Measurements from ENCODE around the gene CTNS. TPM values are rescaled to one million over a fixed set of nuclear protein-coding genes. Genes with fewer than 3 reads are reported as not detected.
A peak's percentile ranks its signal among the peaks of the same experiment; 100 is the strongest.

CTNS gene
- total RNA-seq, 1 donor = 25.9 TPM

DNA sequence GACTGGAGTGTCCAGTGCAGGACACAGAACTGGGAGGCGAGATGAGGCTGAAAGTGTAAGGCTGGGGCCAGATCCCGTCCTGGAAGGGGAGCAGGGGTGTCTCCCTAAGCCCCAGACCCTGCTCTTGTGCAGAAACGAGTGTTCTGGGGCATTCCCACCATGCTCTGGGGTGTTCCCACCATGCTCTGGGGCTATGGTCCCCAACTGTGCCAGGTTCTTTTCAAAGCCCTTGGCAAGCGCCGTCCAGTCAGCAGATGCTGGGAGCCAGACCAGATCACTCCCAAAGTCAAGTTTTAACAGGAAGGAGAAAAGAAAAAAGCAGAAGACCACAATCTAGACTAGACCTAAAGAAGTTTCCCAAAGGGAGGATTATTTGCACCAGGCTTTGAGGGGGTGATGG is 29.3 kb downstream of the CTNS start:
- TF ChIP-seq, protein P1, sequence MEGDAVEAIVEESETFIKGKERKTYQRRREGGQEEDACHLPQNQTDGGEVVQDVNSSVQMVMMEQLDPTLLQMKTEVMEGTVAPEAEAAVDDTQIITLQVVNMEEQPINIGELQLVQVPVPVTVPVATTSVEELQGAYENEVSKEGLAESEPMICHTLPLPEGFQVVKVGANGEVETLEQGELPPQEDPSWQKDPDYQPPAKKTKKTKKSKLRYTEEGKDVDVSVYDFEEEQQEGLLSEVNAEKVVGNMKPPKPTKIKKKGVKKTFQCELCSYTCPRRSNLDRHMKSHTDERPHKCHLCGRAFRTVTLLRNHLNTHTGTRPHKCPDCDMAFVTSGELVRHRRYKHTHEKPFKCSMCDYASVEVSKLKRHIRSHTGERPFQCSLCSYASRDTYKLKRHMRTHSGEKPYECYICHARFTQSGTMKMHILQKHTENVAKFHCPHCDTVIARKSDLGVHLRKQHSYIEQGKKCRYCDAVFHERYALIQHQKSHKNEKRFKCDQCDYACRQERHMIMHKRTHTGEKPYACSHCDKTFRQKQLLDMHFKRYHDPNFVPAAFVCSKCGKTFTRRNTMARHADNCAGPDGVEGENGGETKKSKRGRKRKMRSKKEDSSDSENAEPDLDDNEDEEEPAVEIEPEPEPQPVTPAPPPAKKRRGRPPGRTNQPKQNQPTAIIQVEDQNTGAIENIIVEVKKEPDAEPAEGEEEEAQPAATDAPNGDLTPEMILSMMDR (IDR thresholded peaks at IDR 0.05; ENCODE audit: insufficient read depth, low read depth, low read length) = no peak
- DNase-seq (ENCODE audit: low read depth) = no peak
- no peak overlapping the region for H3K4me3 ChIP-seq (ENCODE audit: low read depth, low read length)

DNA sequence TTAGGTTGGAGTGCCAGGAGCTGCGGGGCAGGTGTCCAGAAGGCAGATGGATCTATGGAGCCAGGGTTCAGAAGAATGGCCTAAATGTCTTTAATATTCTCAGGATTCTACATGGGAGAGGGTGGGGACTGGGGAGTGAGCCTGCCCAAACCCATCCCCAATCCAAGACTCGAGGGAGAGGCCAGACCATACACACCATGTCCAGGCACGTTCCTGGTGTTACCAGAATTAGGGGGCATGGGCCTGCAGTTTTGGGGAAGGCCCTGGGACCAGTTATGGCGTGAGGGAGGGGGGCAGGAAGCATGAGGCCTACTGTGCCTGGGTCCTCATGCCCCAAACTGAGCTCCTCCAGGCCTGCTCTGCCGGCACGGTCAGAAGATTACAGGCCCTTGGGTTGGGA is 30.0 kb downstream of the CTNS start:
- TF ChIP-seq, protein P1 (IDR thresholded peaks at IDR 0.05; ENCODE audit: insufficient read depth, low read depth, low read length) = no peak
- peak overlapping the region; percentile 97 for H3K4me3 ChIP-seq (ENCODE audit: low read depth, low read length)
- no peak for DNase-seq (ENCODE audit: low read depth)

DNA sequence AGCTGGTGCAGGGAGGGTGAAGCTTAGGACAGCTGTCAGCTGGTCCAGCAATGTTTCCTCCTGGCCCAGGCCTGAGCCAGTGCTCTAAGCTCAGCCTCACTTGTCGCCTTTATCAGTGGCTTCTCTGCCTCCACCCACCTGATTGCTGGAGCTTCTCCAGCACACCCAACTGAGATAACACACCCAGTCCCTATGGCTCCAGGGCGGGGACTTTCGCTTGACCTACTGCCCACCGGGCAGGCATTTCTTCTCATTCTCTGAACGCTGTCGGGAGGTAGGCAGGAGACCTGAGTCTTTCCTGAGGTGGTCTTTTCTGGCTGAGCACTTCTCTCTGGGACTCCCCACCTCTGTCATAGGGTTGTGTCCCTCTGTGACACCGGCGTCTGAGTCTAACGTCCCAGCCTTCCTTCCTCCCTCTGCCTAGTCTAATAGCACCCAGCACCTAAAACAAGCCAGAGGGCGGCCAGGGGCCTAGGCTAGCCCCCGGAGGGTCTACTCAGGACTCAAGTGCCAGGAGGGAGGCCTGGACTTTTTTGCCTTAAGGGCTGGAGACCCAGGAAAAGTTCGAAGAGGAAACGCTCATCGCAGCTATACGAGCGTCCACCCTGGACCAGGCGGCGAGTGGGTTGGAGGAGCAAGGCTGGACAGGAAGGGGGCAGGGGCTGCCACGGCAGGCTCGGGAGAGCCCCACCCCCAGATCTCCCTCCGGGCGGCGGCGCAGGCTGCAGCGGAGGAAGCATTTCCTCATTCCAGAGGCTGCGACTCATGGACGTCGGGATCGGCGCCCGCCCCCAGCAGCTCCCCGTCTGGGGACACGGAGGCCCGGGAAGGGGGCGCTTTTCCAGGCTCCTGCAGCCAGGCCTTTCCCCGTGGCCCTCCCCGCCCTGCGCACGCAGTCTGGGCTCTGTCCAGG is 31.1 kb downstream of the CTNS start:
- peak overlapping the region; percentile 97 for H3K4me3 ChIP-seq (ENCODE audit: low read depth, low read length)
- DNase-seq (ENCODE audit: low read depth) = peak; percentile 95
- TF ChIP-seq, protein P1 (IDR thresholded peaks at IDR 0.05; ENCODE audit: insufficient read depth, low read depth, low read length) = no peak

DNA sequence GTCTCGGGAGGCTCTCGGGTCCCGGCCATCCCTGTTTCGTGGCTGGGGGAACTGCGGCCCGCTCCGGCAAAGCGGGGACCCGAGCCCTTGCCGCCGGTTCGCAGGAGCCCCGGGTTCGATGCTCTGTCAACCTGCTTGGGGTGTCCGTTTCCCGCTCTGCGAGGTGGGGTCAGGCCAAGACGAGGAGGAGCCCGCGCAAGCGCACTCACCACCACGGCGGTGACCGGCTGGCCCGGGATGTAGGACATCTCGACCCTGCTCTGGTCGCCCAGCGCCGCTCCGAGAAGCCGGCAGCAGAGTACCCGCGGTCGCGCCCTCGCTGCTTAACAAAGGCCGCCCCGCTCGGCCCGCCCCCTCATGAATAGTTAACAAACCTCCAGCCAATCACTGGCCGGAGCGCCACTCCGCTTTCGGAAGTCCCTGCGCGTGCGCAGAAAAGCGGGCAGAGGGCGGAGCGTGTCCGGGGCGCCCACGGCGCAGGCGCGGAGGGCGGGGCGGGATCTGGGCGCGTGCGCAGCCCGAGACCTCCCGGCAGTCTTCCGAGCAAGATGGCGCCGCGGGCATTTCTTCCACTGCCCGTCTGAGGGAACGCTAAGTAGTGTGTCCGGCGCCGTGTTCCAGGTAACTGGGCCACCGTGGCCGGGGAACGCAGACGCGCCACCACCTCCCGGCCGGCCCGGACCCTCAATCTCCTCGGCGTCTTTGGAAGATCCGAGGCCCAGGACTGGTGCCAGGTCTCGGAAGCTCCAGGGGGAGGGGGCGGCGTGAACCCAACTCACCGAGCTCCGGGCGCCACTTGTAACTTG is 31.9 kb downstream of the CTNS start, which contains the start of the genes EMC6 and TAX1BP3:
Gene EMC6 (plus strand): TSS at position 534 of the 806 bp plus-strand sequence. CDS start 335 bp downstream, outside the sequence.
Gene TAX1BP3 (minus strand): TSS at position 300 of the 806 bp plus-strand sequence. CDS start 52 bp downstream, at position 248.
- H3K4me3 ChIP-seq (ENCODE audit: low read depth, low read length) = peak within 1 kb of the TSS; percentile 97
- TF ChIP-seq, protein P1 (IDR thresholded peaks at IDR 0.05; ENCODE audit: insufficient read depth, low read depth, low read length) = no peak
- DNase-seq (ENCODE audit: low read depth) = peak; percentile 98

DNA sequence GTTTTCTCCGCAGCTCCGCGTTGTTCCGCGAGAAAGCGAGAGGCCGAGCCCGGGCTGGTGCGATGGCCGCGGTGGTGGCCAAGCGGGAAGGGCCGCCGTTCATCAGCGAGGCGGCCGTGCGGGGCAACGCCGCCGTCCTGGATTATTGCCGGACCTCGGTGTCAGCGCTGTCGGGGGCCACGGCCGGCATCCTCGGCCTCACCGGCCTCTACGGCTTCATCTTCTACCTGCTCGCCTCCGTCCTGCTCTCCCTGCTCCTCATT is 32.5 kb downstream of the CTNS start:
- DNase-seq (ENCODE audit: low read depth) = no peak
- peak overlapping the region; percentile 97 for H3K4me3 ChIP-seq (ENCODE audit: low read depth, low read length)
- TF ChIP-seq, protein P1 (IDR thresholded peaks at IDR 0.05; ENCODE audit: insufficient read depth, low read depth, low read length) = no peak

DNA sequence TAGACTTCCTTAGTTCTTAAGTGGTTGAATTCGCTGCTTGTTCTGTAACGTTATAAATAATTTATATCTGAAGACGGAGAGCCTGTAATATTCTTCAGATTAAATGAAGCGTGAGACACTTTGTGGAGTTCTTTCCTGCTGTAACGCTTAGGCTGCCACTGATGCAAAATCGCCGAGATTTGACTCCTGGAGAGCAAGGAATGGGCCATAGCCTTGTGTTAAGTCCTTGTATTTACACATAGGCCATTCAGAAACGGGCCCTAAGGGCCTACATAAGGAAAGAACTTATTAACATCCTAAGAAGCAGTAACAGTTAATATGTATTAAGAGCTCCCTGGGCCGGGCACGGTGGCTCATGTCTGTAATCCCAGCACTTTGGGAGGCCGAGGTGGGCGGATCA is 33.0 kb downstream of the CTNS start:
- no peak for DNase-seq (ENCODE audit: low read depth)
- TF ChIP-seq, protein P1 (IDR thresholded peaks at IDR 0.05; ENCODE audit: insufficient read depth, low read depth, low read length) = no peak
- H3K4me3 ChIP-seq (ENCODE audit: low read depth, low read length) = peak overlapping the region; percentile 97
